GM12878 (cell line): ENCODE results near the gene RETN. TPM values are rescaled to one million over a fixed set of nuclear protein-coding genes. Genes with fewer than 3 reads are reported as not detected.

ENCODE experiments used
- CHD2 ChIP-seq: IDR thresholded peaks from 2 replicates; pipeline ENCODE4 v1.6.1; 2011; ENCODE audit warnings: low read depth, low read length, improper control_type of control experiment, borderline replicate concordance
- CREM ChIP-seq: IDR thresholded peaks from 2 replicates; pipeline ENCODE4 v1.6.1; 2014; ENCODE audit warnings: antibody characterized with exemption, low read depth
- EED ChIP-seq: sonication (generic); IDR thresholded peaks from 2 replicates; pipeline ENCODE4 v1.6.1; 2016; ENCODE audit warnings: antibody characterized with exemption, low read depth
- ETV6 ChIP-seq, 2 experiments: fragments of 450-650 bp in 1 of 2; IDR thresholded peaks in 1 of 2; conservative IDR thresholded peaks in 1 of 2; 2 replicates each; pipeline ENCODE4 v1.6.1; 2014; ENCODE audit warnings: antibody characterized with exemption in 1 of 2, borderline replicate concordance in 1 of 2, low read depth in 1 of 2, mild to moderate bottlenecking in 1 of 2, moderate library complexity in 1 of 2
- JUND ChIP-seq: IDR thresholded peaks from 2 replicates; pipeline ENCODE4 v1.6.1; 2012; ENCODE audit warnings: low read depth, mild to moderate bottlenecking, low read length, improper control_type of control experiment, moderate library complexity
- NBN ChIP-seq: fragments of 450-650 bp; IDR thresholded peaks from 2 replicates; pipeline ENCODE4 v1.6.1; 2016
- NFIC ChIP-seq: IDR thresholded peaks from 2 replicates; pipeline ENCODE4 v1.6.1; 2012; ENCODE audit warnings: low read depth, mild to moderate bottlenecking, inconsistent platforms, low read length, moderate library complexity
- NR2C1 ChIP-seq: fragments of 450-650 bp; IDR thresholded peaks from 2 replicates; pipeline ENCODE4 v1.6.1; 2017; ENCODE audit warnings: antibody characterized with exemption, mild to moderate bottlenecking, moderate library complexity
- RAD21 ChIP-seq: IDR thresholded peaks from 2 replicates; pipeline ENCODE4 v1.6.1; 2011; ENCODE audit warnings: mild to moderate bottlenecking, low read depth, low read length, moderate library complexity; ENCODE audit not compliant: insufficient read depth
- RCOR1 ChIP-seq: conservative IDR thresholded peaks from 2 replicates; pipeline ENCODE4 v1.6.1; 2012; ENCODE audit warnings: low read depth, low read length, improper control_type of control experiment
- TCF12 ChIP-seq: IDR thresholded peaks from 2 replicates; pipeline ENCODE4 v1.6.1; 2011; ENCODE audit warnings: low read depth, mild to moderate bottlenecking, low read length
- ZZZ3 ChIP-seq: IDR thresholded peaks from 2 replicates; pipeline ENCODE4 v1.6.1; 2011; ENCODE audit warnings: low read depth; ENCODE audit not compliant: control insufficient read depth, insufficient read length
- polyA plus RNA-seq, 11 experiments: library from polyadenylated mRNA; depleted of rRNA in 4 of 11; unstranded in 6 of 11; stranded (reverse) in 5 of 11; fragments of >200 nt; fragmentation: Nextera tagmentation in 4 of 11; fragmentation: Illumina TruSeq in 1 of 11; extraction: Ambion mirVana in 4 of 11; extraction: Trizol in 1 of 11; gene quantifications; 1 replicate in 1 of 11; 2 replicates in 10 of 11; pipeline versions ENCODE4 v1.2.1 to v1.2.3, GENCODE V29; 2011 to 2016; ENCODE audit warnings: inconsistent platforms in 2 of 11, missing spikeins in 2 of 11, low read depth in 1 of 11
- total RNA-seq, 4 experiments: library from RNA; depleted of rRNA in 3 of 4; stranded (reverse); fragments of >200 nt in 3 of 4; fragmentation: Illumina TruSeq in 1 of 4; extraction: Trizol in 1 of 4; gene quantifications; 2 replicates each; pipeline versions ENCODE4 v1.2.1 to v1.2.3, GENCODE V29; 2013 to 2021
- TF ChIP-seq, protein P1 (sequence below): fragments of 450-650 bp; IDR thresholded peaks from 2 replicates; pipeline ENCODE4 v1.6.1; 2017; ENCODE audit warnings: mild to moderate bottlenecking, low read depth, inconsistent platforms; ENCODE audit not compliant: poor library complexity, severe bottlenecking
- TF ChIP-seq, protein P2 (sequence below): fragments of 450-650 bp; formaldehyde crosslinking; IDR thresholded peaks from 2 replicates; pipeline ENCODE4 v1.5.0; 2022; ENCODE audit warnings: mild to moderate bottlenecking, missing genetic modification characterization
- TF ChIP-seq, protein P3 (sequence below): IDR thresholded peaks from 2 replicates; pipeline ENCODE4 v1.6.1; 2011; ENCODE audit warnings: low read depth, mild to moderate bottlenecking, low read length, moderate library complexity, borderline replicate concordance; ENCODE audit errors: extremely low read depth
- TF ChIP-seq, protein P4 (sequence below): IDR thresholded peaks from 2 replicates; pipeline ENCODE4 v1.6.1; 2011; ENCODE audit warnings: borderline replicate concordance, low read depth, mild to moderate bottlenecking, moderate library complexity, mixed read lengths, low read length; ENCODE audit not compliant: insufficient read depth; ENCODE audit errors: extremely low read length
- TF ChIP-seq, protein P5 (sequence below): fragments of 450-650 bp; IDR thresholded peaks from 2 replicates; pipeline ENCODE4 v1.6.1; 2017; ENCODE audit warnings: mild to moderate bottlenecking, moderate library complexity

The RETN gene
- total and polyA plus RNA-seq, 10 of the 15 experiments (the other 5 are each of a cell fraction or from before 2014, with no cell fraction given): 0.26 TPM; not detected in 9

DNA sequence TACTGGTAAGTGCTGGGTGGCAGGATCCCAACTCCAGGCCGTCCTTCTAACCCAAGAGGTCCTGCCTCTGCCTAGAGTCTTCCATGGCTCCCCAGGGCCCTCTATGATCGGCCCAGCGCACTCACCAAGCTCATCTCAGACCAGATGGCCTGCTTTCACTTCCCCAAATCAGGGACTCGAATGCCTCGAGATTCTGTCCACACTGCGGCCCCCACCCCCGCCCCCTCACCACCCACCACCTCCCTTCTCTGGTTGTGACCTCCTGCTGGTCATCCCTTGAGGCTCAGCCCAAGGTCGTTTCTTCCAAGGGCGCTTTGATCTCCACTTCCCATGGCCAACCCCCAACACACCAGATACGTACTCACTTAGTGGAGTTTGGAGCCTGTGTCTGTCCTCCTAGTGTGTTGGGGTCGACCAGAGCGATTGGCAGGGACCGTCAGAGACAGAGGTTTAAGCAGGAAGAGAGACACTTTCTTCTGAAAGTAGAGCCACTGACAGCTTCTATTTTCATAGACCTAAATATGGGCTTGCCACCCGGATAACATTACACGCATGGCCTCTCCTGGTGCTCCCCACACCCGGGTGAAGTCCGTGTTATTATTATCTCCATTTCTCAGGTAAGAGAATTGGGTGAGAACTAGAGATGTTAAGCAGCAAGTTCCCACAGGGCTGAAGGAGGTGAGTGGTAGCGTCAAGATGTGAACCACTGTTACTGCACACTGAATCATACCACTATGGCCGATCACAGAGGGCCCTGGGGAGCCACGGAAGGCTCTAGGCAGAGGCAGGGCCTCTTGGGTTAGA, 33.0 kb downstream of the RETN start, which contains the start of gene FCER2 (continued):
- TF ChIP-seq, protein P1, sequence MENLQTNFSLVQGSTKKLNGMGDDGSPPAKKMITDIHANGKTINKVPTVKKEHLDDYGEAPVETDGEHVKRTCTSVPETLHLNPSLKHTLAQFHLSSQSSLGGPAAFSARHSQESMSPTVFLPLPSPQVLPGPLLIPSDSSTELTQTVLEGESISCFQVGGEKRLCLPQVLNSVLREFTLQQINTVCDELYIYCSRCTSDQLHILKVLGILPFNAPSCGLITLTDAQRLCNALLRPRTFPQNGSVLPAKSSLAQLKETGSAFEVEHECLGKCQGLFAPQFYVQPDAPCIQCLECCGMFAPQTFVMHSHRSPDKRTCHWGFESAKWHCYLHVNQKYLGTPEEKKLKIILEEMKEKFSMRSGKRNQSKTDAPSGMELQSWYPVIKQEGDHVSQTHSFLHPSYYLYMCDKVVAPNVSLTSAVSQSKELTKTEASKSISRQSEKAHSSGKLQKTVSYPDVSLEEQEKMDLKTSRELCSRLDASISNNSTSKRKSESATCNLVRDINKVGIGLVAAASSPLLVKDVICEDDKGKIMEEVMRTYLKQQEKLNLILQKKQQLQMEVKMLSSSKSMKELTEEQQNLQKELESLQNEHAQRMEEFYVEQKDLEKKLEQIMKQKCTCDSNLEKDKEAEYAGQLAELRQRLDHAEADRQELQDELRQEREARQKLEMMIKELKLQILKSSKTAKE: peak; percentile 73
- peak; percentile 50 for TF ChIP-seq CREM
- TF ChIP-seq, protein P2, sequence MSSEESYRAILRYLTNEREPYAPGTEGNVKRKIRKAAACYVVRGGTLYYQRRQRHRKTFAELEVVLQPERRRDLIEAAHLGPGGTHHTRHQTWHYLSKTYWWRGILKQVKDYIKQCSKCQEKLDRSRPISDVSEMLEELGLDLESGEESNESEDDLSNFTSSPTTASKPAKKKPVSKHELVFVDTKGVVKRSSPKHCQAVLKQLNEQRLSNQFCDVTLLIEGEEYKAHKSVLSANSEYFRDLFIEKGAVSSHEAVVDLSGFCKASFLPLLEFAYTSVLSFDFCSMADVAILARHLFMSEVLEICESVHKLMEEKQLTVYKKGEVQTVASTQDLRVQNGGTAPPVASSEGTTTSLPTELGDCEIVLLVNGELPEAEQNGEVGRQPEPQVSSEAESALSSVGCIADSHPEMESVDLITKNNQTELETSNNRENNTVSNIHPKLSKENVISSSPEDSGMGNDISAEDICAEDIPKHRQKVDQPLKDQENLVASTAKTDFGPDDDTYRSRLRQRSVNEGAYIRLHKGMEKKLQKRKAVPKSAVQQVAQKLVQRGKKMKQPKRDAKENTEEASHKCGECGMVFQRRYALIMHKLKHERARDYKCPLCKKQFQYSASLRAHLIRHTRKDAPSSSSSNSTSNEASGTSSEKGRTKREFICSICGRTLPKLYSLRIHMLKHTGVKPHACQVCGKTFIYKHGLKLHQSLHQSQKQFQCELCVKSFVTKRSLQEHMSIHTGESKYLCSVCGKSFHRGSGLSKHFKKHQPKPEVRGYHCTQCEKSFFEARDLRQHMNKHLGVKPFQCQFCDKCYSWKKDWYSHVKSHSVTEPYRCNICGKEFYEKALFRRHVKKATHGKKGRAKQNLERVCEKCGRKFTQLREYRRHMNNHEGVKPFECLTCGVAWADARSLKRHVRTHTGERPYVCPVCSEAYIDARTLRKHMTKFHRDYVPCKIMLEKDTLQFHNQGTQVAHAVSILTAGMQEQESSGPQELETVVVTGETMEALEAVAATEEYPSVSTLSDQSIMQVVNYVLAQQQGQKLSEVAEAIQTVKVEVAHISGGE (CRISPR knock-in tag): no peak
- no peak for TF ChIP-seq NR2C1
- peak; percentile 92 for TF ChIP-seq NFIC
- 0 out of 2 replicates have a peak, but pooled peaks have one; percentile 20 for TF ChIP-seq RAD21
- TF ChIP-seq EED: peak; percentile 79
- peak in 1 of 2 experiments; percentile 57; a peak in 1 of 4 replicates for TF ChIP-seq ETV6 (conservative IDR thresholded peaks at IDR 0.05 in 1 of 2, IDR thresholded peaks at IDR 0.05 in 1 of 2; ENCODE audit: borderline replicate concordance in 1 of 2, low read depth in 1 of 2)
- no peak; the same call in none of the 2 replicates for TF ChIP-seq NBN
- TF ChIP-seq RCOR1: peak; percentile 86; the same call in 1 of the 2 replicates
- TF ChIP-seq, protein P3, sequence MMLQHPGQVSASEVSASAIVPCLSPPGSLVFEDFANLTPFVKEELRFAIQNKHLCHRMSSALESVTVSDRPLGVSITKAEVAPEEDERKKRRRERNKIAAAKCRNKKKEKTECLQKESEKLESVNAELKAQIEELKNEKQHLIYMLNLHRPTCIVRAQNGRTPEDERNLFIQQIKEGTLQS: no peak
- TF ChIP-seq JUND: no peak
- peak; percentile 64 for TF ChIP-seq CHD2
- peak; percentile 99 for TF ChIP-seq TCF12
- TF ChIP-seq, protein P4, sequence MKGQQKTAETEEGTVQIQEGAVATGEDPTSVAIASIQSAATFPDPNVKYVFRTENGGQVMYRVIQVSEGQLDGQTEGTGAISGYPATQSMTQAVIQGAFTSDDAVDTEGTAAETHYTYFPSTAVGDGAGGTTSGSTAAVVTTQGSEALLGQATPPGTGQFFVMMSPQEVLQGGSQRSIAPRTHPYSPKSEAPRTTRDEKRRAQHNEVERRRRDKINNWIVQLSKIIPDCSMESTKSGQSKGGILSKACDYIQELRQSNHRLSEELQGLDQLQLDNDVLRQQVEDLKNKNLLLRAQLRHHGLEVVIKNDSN: no peak
- TF ChIP-seq, protein P5, sequence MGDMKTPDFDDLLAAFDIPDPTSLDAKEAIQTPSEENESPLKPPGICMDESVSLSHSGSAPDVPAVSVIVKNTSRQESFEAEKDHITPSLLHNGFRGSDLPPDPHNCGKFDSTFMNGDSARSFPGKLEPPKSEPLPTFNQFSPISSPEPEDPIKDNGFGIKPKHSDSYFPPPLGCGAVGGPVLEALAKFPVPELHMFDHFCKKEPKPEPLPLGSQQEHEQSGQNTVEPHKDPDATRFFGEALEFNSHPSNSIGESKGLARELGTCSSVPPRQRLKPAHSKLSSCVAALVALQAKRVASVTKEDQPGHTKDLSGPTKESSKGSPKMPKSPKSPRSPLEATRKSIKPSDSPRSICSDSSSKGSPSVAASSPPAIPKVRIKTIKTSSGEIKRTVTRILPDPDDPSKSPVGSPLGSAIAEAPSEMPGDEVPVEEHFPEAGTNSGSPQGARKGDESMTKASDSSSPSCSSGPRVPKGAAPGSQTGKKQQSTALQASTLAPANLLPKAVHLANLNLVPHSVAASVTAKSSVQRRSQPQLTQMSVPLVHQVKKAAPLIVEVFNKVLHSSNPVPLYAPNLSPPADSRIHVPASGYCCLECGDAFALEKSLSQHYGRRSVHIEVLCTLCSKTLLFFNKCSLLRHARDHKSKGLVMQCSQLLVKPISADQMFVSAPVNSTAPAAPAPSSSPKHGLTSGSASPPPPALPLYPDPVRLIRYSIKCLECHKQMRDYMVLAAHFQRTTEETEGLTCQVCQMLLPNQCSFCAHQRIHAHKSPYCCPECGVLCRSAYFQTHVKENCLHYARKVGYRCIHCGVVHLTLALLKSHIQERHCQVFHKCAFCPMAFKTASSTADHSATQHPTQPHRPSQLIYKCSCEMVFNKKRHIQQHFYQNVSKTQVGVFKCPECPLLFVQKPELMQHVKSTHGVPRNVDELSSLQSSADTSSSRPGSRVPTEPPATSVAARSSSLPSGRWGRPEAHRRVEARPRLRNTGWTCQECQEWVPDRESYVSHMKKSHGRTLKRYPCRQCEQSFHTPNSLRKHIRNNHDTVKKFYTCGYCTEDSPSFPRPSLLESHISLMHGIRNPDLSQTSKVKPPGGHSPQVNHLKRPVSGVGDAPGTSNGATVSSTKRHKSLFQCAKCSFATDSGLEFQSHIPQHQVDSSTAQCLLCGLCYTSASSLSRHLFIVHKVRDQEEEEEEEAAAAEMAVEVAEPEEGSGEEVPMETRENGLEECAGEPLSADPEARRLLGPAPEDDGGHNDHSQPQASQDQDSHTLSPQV: 0 out of 2 replicates have a peak, but pooled peaks have one; percentile 34
- TF ChIP-seq ZZZ3: no peak
